Fibroblast of lung (primary cell): ENCODE results near the gene ARL6. TPM values are rescaled to one million over a fixed set of nuclear protein-coding genes. Genes with fewer than 3 reads are reported as not detected.

ENCODE experiments used
- DNase-seq, 2 donors: peaks; one replicate each; pipeline versions ENCODE4 v3.0.0 to v3.0.0-alpha.2; 2010; ENCODE audit warnings: low read depth in 2 of 2
- H2AFZ ChIP-seq: 2 replicates; pipeline ENCODE4 v1.5.1; 2012; ENCODE audit warnings: low read length, control low read depth, inconsistent platforms
- H3K27ac ChIP-seq: 2 replicates; pipeline ENCODE4 v1.5.1; 2011; ENCODE audit warnings: low read length, control low read depth; ENCODE audit not compliant: insufficient read depth
- H3K27me3 ChIP-seq: 2 replicates; pipeline ENCODE4 v1.5.1; 2011; ENCODE audit warnings: mild to moderate bottlenecking, low read length; ENCODE audit not compliant: control insufficient read depth, insufficient read depth
- H3K36me3 ChIP-seq: 2 replicates; pipeline ENCODE4 v1.5.1; 2011; ENCODE audit warnings: low read length; ENCODE audit not compliant: control insufficient read depth, insufficient read depth
- H3K4me1 ChIP-seq: 2 replicates; pipeline ENCODE4 v1.5.1; 2011; ENCODE audit warnings: low read length; ENCODE audit not compliant: control insufficient read depth, insufficient read depth; ENCODE audit errors: extremely low read depth
- H3K4me2 ChIP-seq: 2 replicates; pipeline ENCODE4 v1.5.1; 2011; ENCODE audit warnings: low read length, control low read depth; ENCODE audit not compliant: insufficient read depth; ENCODE audit errors: extremely low read depth
- H3K4me3 ChIP-seq, 4 experiments: fragments of 200-600 bp in 1 of 4; sonication (generic) in 1 of 4; replicated peaks in 1 of 4; 2 replicates each; pipeline ENCODE4 v1.5.1; 2011 to 2016; ENCODE audit warnings: low read length in 4 of 4, low read depth in 3 of 4, mild to moderate bottlenecking in 3 of 4, control low read depth in 2 of 4, inconsistent platforms in 1 of 4, mixed read lengths in 1 of 4; ENCODE audit not compliant: insufficient read depth in 1 of 4; ENCODE audit errors: control extremely low read depth in 1 of 4
- H3K79me2 ChIP-seq: 2 replicates; pipeline ENCODE4 v1.5.1; 2012; ENCODE audit warnings: mild to moderate bottlenecking, low read length, inconsistent platforms; ENCODE audit not compliant: control insufficient read depth, insufficient read depth
- H3K9ac ChIP-seq: 2 replicates; pipeline ENCODE4 v1.5.1; 2011; ENCODE audit warnings: mild to moderate bottlenecking, low read length, control low read depth; ENCODE audit not compliant: insufficient read depth
- H3K9me3 ChIP-seq: 2 replicates; pipeline ENCODE4 v1.5.1; 2012; ENCODE audit warnings: low read depth, low read length; ENCODE audit not compliant: control insufficient read depth, insufficient read depth
- H4K20me1 ChIP-seq: 2 replicates; pipeline ENCODE4 v1.5.1; 2011; ENCODE audit warnings: low read length; ENCODE audit not compliant: control insufficient read depth, insufficient read depth; ENCODE audit errors: extremely low read depth
- CTCF ChIP-seq, 2 donors: IDR thresholded peaks in 1 of 2; conservative IDR thresholded peaks in 1 of 2; 1 replicate in 1 of 2; 2 replicates in 1 of 2; pipeline ENCODE4 v1.5.1; 2011 to 2012; ENCODE audit warnings: low read length in 2 of 2, control low read depth in 1 of 2, inconsistent platforms in 1 of 2, low read depth in 1 of 2, mild to moderate bottlenecking in 1 of 2
- EZH2 ChIP-seq: IDR thresholded peaks from 2 replicates; pipeline ENCODE4 v1.5.1; 2012; ENCODE audit warnings: low read length, control low read depth, mild to moderate bottlenecking; ENCODE audit errors: missing control alignments
- polyA plus RNA-seq, 2 donors: library from polyadenylated mRNA; depleted of rRNA in 1 of 2; stranded (reverse) in 1 of 2; unstranded in 1 of 2; fragments of >200 nt; gene quantifications; 2 replicates each; pipeline ENCODE4 v1.2.1, GENCODE V29; 2011 to 2012; ENCODE audit warnings: missing spikeins in 1 of 2
- total RNA-seq: library from RNA; depleted of rRNA; stranded (reverse); fragments of >200 nt; gene quantifications from 2 replicates; pipeline ENCODE4 v1.2.1, GENCODE V29; 2014

The ARL6 gene
- total and polyA plus RNA-seq, 2 donors (not counting 1 experiment from before 2014, with no cell fraction given), result 5.2 to 6.1 TPM

- H2AFZ ChIP-seq, result no peak overlapping the region
- DNase-seq, result no peak
- H3K36me3 ChIP-seq, result no peaks in the 10 kb centered on the region
- H3K79me2 ChIP-seq, result no peaks in the 10 kb centered on the region
- H3K9ac ChIP-seq, result no peak overlapping the region
- no peak overlapping the region for H3K4me3 ChIP-seq
- no peaks in the 10 kb centered on the region for H3K27me3 ChIP-seq
- H4K20me1 ChIP-seq, result no peaks in the 10 kb centered on the region
- no peak for TF ChIP-seq CTCF (conservative IDR thresholded peaks at IDR 0.05 in 1 of 2, IDR thresholded peaks at IDR 0.05 in 1 of 2; ENCODE audit: low read depth in 1 of 2, low read length in 2 of 2)
- TF ChIP-seq EZH2, result no peak
- no peaks in the 10 kb centered on the region for H3K4me1 ChIP-seq
- H3K27ac ChIP-seq, result no peak overlapping the region
- no peak overlapping the region for H3K4me2 ChIP-seq
- H3K9me3 ChIP-seq, result no peaks in the 10 kb centered on the region
Observed at GRCh38 chr3:97742036-97742435, 22.5 kb upstream of the ARL6 start.

- DNase-seq, result no peak
- no peaks in the 10 kb centered on the region for H3K27me3 ChIP-seq
- TF ChIP-seq EZH2 (no peak), CTCF (conservative IDR thresholded peaks at IDR 0.05 in 1 of 2, IDR thresholded peaks at IDR 0.05 in 1 of 2; ENCODE audit: low read depth in 1 of 2, low read length in 2 of 2) (no peak)
Observed at GRCh38 chr3:97744289-97744688, 20.3 kb upstream of the ARL6 start.

GRCh38 chr3:97763586-97764406 is 762 bp upstream of the ARL6 start:
- Histone ChIP-seq H3K4me1 (no peaks in the 10 kb centered on the region), H3K36me3 (no peaks in the 10 kb centered on the region), H4K20me1 (no peaks in the 10 kb centered on the region), H3K27ac (peak overlapping the region; percentile 82), H3K4me2 (peak overlapping the region; percentile 91), H3K27me3 (no peaks in the 10 kb centered on the region), H3K79me2 (no peaks in the 10 kb centered on the region), H2AFZ (peak overlapping the region; percentile 97), H3K9ac (peak overlapping the region; percentile 74), H3K9me3 (no peaks in the 10 kb centered on the region), H3K4me3 (peak overlapping the region; percentile 61 to 90 (median 76))
- no peak for TF ChIP-seq CTCF (conservative IDR thresholded peaks at IDR 0.05 in 1 of 2, IDR thresholded peaks at IDR 0.05 in 1 of 2; ENCODE audit: low read depth in 1 of 2, low read length in 2 of 2)
- TF ChIP-seq EZH2, result no peak
- peak in 1 of 2 donors; percentile 0 for DNase-seq

More at GRCh38 chr3:97744289-97744688, 20.3 kb upstream of the ARL6 start:
- H3K9me3 ChIP-seq, result no peaks in the 10 kb centered on the region
- H3K4me1 ChIP-seq, result no peaks in the 10 kb centered on the region
- no peak overlapping the region for H3K4me3 ChIP-seq
- no peak overlapping the region for H3K27ac ChIP-seq
- no peak overlapping the region for H3K4me2 ChIP-seq
- H2AFZ ChIP-seq, result no peak overlapping the region
- no peaks in the 10 kb centered on the region for H4K20me1 ChIP-seq
- no peak overlapping the region for H3K9ac ChIP-seq
- no peaks in the 10 kb centered on the region for H3K79me2 ChIP-seq
- no peaks in the 10 kb centered on the region for H3K36me3 ChIP-seq
